SK-N-SH (cell line): ENCODE measurements around the gene FMN1.

ENCODE experiments used
- CTCF ChIP-seq: fragments of 200-600 bp; sonication (generic); IDR thresholded peaks from 2 replicates; pipeline ENCODE4 v1.6.1; 2017; ENCODE audit warnings: antibody characterized with exemption, mild to moderate bottlenecking, moderate library complexity
- FOXM1 ChIP-seq: IDR thresholded peaks from 2 replicates; pipeline ENCODE4 v1.4.0; 2012; ENCODE audit warnings: low read depth, mild to moderate bottlenecking
- GABPA ChIP-seq: IDR thresholded peaks from 2 replicates; pipeline ENCODE4 v1.4.0; 2012; ENCODE audit warnings: low read depth, mild to moderate bottlenecking
- RFX5 ChIP-seq: IDR thresholded peaks from 2 replicates; pipeline ENCODE4 v1.6.1; 2012; ENCODE audit warnings: mild to moderate bottlenecking, improper control_type of control experiment, low read length
- TAF1 ChIP-seq: IDR thresholded peaks from 2 replicates; pipeline ENCODE4 v1.6.1; 2012; ENCODE audit warnings: low read depth, mild to moderate bottlenecking, low read length, moderate library complexity, borderline replicate concordance
- YY1 ChIP-seq: IDR thresholded peaks from 2 replicates; pipeline ENCODE4 v1.4.0; 2012; ENCODE audit warnings: low read depth, mild to moderate bottlenecking

- no peak for TF ChIP-seq CTCF
- no peak for TF ChIP-seq GABPA
- TF ChIP-seq FOXM1: no peak
- TF ChIP-seq YY1: no peak
- TF ChIP-seq TAF1: no peak
- TF ChIP-seq RFX5: no peak
Observed at GRCh38 chr15:33168444-33168843, 26.1 kb downstream of the FMN1 start.
